Fibroblast of lung (primary cell): ENCODE results near the gene ARSG.

Experiments used
- EZH2 ChIP-seq: IDR thresholded peaks from 2 replicates; pipeline ENCODE4 v1.5.1; 2012; ENCODE audit warnings: low read length, control low read depth, mild to moderate bottlenecking; ENCODE audit errors: missing control alignments
- TF ChIP-seq, protein P1 (sequence below), 2 donors: IDR thresholded peaks in 1 of 2; conservative IDR thresholded peaks in 1 of 2; 1 replicate in 1 of 2; 2 replicates in 1 of 2; pipeline ENCODE4 v1.5.1; 2011 to 2012; ENCODE audit warnings: low read length in 2 of 2, control low read depth in 1 of 2, inconsistent platforms in 1 of 2, low read depth in 1 of 2, mild to moderate bottlenecking in 1 of 2

DNA sequence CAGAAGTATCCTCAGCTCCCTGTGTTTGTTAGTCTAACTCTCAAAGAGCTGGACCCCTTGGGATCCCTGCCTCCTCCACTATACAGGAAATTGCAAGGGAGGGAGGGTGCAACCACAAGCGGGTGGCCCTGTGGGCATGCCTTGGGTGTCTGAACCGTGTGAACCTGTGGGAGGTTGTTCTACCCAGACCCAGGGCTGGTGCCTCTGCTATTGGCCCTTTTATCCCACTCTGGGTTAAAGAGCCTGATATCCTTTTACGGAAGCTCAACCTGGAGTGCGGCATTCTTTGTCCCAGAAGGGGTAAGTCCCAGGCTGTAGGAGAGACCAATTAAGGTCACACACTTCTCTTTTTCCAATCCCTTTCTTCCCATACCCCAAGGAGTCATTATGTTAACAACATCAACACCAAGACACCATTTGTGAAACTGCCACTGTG lies 53.4 kb downstream of the ARSG start:
- TF ChIP-seq, protein P1, sequence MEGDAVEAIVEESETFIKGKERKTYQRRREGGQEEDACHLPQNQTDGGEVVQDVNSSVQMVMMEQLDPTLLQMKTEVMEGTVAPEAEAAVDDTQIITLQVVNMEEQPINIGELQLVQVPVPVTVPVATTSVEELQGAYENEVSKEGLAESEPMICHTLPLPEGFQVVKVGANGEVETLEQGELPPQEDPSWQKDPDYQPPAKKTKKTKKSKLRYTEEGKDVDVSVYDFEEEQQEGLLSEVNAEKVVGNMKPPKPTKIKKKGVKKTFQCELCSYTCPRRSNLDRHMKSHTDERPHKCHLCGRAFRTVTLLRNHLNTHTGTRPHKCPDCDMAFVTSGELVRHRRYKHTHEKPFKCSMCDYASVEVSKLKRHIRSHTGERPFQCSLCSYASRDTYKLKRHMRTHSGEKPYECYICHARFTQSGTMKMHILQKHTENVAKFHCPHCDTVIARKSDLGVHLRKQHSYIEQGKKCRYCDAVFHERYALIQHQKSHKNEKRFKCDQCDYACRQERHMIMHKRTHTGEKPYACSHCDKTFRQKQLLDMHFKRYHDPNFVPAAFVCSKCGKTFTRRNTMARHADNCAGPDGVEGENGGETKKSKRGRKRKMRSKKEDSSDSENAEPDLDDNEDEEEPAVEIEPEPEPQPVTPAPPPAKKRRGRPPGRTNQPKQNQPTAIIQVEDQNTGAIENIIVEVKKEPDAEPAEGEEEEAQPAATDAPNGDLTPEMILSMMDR (conservative IDR thresholded peaks at IDR 0.05 in 1 of 2, IDR thresholded peaks at IDR 0.05 in 1 of 2; ENCODE audit: low read depth in 1 of 2, low read length in 2 of 2), result no peak
- TF ChIP-seq EZH2, result no peak
